Testis (tissue), 2 donors: ENCODE measurements around the gene GP1BB.

Experiments used
- CTCF ChIP-seq, 3 experiments: fragments of 450-650 bp in 2 of 3; fragments of 200-600 bp in 1 of 3; sonication (generic) in 1 of 3; IDR thresholded peaks; one replicate each; pipeline ENCODE4 v1.5.1; 2016 to 2019; ENCODE audit warnings: antibody characterized with exemption in 3 of 3, mild to moderate bottlenecking in 2 of 3, moderate library complexity in 1 of 3
- POLR2A ChIP-seq: fragments of 450-650 bp; IDR thresholded peaks from one replicate; pipeline ENCODE4 v1.6.1; 2017; ENCODE audit warnings: antibody characterized with exemption, mild to moderate bottlenecking, moderate library complexity

GRCh38 chr22:19710769-19711106 is 12.6 kb upstream of the GP1BB start:
- TF ChIP-seq CTCF (IDR thresholded peaks at IDR 0.05) (no peak), POLR2A (no peak)
